Uterus (tissue), 2 donors: ENCODE measurements around the gene BMP4.

Experiments used
- CTCF ChIP-seq, 4 experiments: fragments of 200-600 bp in 2 of 4; fragments of 450-650 bp in 2 of 4; sonication (generic) in 2 of 4; IDR thresholded peaks; one replicate each; pipeline ENCODE4 v1.5.1; 2016 to 2019; ENCODE audit warnings: antibody characterized with exemption in 4 of 4, mild to moderate bottlenecking in 2 of 4, moderate library complexity in 1 of 4
- POLR2A ChIP-seq, 2 donors: fragments of 450-650 bp; IDR thresholded peaks; one replicate each; pipeline ENCODE4 v1.6.1; 2016; ENCODE audit warnings: antibody characterized with exemption in 2 of 2, mild to moderate bottlenecking in 1 of 2, moderate library complexity in 1 of 2

- TF ChIP-seq POLR2A (IDR thresholded peaks at IDR 0.05) (no peak), CTCF (IDR thresholded peaks at IDR 0.05) (no peak)
These were observed 12.1 kb upstream of the BMP4 start for GRCh38 chr14:53968726-53969125.
